NT2/D1 (cell line): ENCODE measurements around the gene MLLT11.

ENCODE experiments used
- SUZ12 ChIP-seq: IDR thresholded peaks from 2 replicates; pipeline ENCODE4 v1.6.1; 2011; ENCODE audit not compliant: insufficient read length, insufficient read depth; ENCODE audit errors: extremely low read depth
- YY1 ChIP-seq: IDR thresholded peaks from 2 replicates; pipeline ENCODE4 v1.6.1; 2011; ENCODE audit not compliant: insufficient read length, insufficient read depth
- ZNF274 ChIP-seq: IDR thresholded peaks from 2 replicates; pipeline ENCODE4 v1.6.1; 2011; ENCODE audit warnings: mild to moderate bottlenecking, low read depth, low read length

DNA sequence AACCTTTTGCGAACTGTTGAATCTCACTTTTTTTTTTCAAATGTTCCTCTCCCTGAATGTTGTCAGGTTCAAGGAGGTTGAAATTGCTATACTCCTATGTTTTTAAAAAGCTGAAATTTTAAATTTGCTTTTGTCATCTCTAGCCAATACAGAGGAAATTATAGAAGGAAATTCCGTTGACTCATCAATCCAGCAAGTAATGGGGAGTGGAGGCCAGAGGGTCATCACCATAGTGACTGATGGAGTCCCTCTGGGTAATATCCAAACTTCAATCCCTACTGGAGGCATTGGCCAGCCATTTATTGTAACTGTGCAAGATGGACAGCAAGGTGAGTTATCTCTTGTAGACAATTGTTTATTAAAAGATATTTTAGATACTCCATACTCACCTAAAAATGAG is 46.7 kb downstream of the MLLT11 start:
- no peak for TF ChIP-seq YY1
- no peak for TF ChIP-seq ZNF274
- no peak for TF ChIP-seq SUZ12
